GM12872 (cell line): ENCODE results near the gene CNGA2.

ENCODE experiments used
- CTCF ChIP-seq: IDR thresholded peaks from 3 replicates; pipeline ENCODE4 v1.5.1; 2011; ENCODE audit warnings: low read depth, mild to moderate bottlenecking, low read length, moderate library complexity; ENCODE audit not compliant: insufficient read depth

Gene CNGA2

GRCh38 chrX:151702741-151703340 is 31.7 kb upstream of the CNGA2 start:
- TF ChIP-seq CTCF: no peak

GRCh38 chrX:151703487-151703886 is 31.1 kb upstream of the CNGA2 start:
- no peak for TF ChIP-seq CTCF

- no peak for TF ChIP-seq CTCF
Measured at GRCh38 chrX:151704041-151704663, 30.4 kb upstream of the CNGA2 start.

GRCh38 chrX:151708821-151709220 is 25.7 kb upstream of the CNGA2 start:
- no peak for TF ChIP-seq CTCF

- no peak for TF ChIP-seq CTCF
Measured at GRCh38 chrX:151710457-151710856, 24.1 kb upstream of the CNGA2 start.

- no peak for TF ChIP-seq CTCF
Measured at GRCh38 chrX:151711154-151711553, 23.4 kb upstream of the CNGA2 start.

GRCh38 chrX:151711787-151712186 is 22.8 kb upstream of the CNGA2 start:
- no peak for TF ChIP-seq CTCF
